Measurements from ENCODE around the gene FGF2.
A peak's percentile ranks its signal among the peaks of the same experiment; 100 is the strongest.

The FGF2 gene

GRCh38 chr4:122875949-122876348 is 49.3 kb downstream of the FGF2 start:
- no peak overlapping the region for H3K4me3 ChIP-seq (ENCODE audit: low read depth, low read length)
- DNase-seq (ENCODE audit: low read depth) = no peak
- TF ChIP-seq CTCF (conservative IDR thresholded peaks at IDR 0.05; ENCODE audit: low read depth, low read length) = no peak

- no peak for TF ChIP-seq CTCF (conservative IDR thresholded peaks at IDR 0.05; ENCODE audit: low read depth, low read length)
- H3K4me3 ChIP-seq (ENCODE audit: low read depth, low read length) = no peak overlapping the region
- DNase-seq (ENCODE audit: low read depth) = peak; percentile 47
Measured at GRCh38 chr4:122876456-122876855, 49.8 kb downstream of the FGF2 start.

GRCh38 chr4:122879001-122879400 is 52.4 kb downstream of the FGF2 start:
- no peak for TF ChIP-seq CTCF (conservative IDR thresholded peaks at IDR 0.05; ENCODE audit: low read depth, low read length)
- H3K4me3 ChIP-seq (ENCODE audit: low read depth, low read length) = no peak overlapping the region
- no peak for DNase-seq (ENCODE audit: low read depth)

GRCh38 chr4:122882857-122883735 is 56.5 kb downstream of the FGF2 start:
- no peak for TF ChIP-seq CTCF (conservative IDR thresholded peaks at IDR 0.05; ENCODE audit: low read depth, low read length)
- H3K4me3 ChIP-seq (ENCODE audit: low read depth, low read length) = no peak overlapping the region
- DNase-seq (ENCODE audit: low read depth) = no peak

- no peak for TF ChIP-seq CTCF (conservative IDR thresholded peaks at IDR 0.05; ENCODE audit: low read depth, low read length)
- DNase-seq (ENCODE audit: low read depth) = no peak
- H3K4me3 ChIP-seq (ENCODE audit: low read depth, low read length) = no peak overlapping the region
Measured at GRCh38 chr4:122884499-122884898, 57.9 kb downstream of the FGF2 start.

- no peak overlapping the region for H3K4me3 ChIP-seq (ENCODE audit: low read depth, low read length)
- no peak for DNase-seq (ENCODE audit: low read depth)
- TF ChIP-seq CTCF (conservative IDR thresholded peaks at IDR 0.05; ENCODE audit: low read depth, low read length) = no peak
Measured at GRCh38 chr4:122889726-122890125, 63.1 kb downstream of the FGF2 start.

All from choroid plexus epithelial cell (primary cell).